ENCODE measurements around the gene AKT1S1. TPM values are rescaled to one million over a fixed set of nuclear protein-coding genes. Genes with fewer than 3 reads are reported as not detected.
A peak's percentile ranks its signal among the peaks of the same experiment; 100 is the strongest.

The AKT1S1 gene
- total RNA-seq, 1 donor from 2014 or later: 2.3 TPM

- Histone ChIP-seq H3K9ac (no peak overlapping the region), H3K27me3 (no peaks in the 10 kb centered on the region), H3K4me3 (no peak overlapping the region), H3K4me1 (peaks cover 12% of the 10 kb centered on the region), H3K27ac (no peak overlapping the region), H4K20me1 (ENCODE audit: low read depth) (peaks cover 26% of the 10 kb centered on the region), H3K79me2 (ENCODE audit: low read depth) (peaks cover 48% of the 10 kb centered on the region), H3K36me3 (no peaks in the 10 kb centered on the region), H3K4me2 (no peak overlapping the region), H3F3A (ENCODE audit: low read depth) (peaks cover 47% of the 10 kb centered on the region), H2AFZ (replicated peaks) (no peak overlapping the region), H3K9me3 (ENCODE audit: low read depth) (no peaks in the 10 kb centered on the region)
- Mint-ChIP-seq H3K4me1 (peaks cover 22% of the 10 kb centered on the region), H3K27me3 (ENCODE audit: insufficient read depth, low read depth) (peaks cover 14% of the 10 kb centered on the region), H3K4me3 (peak overlapping the region; percentile 90), H3K9me3 (peaks cover 15% of the 10 kb centered on the region), H3K36me3 (peaks cover 28% of the 10 kb centered on the region), H3K27ac (no peak overlapping the region)
- DNase-seq (ENCODE audit: low spot score): no peak
- TF ChIP-seq CTCF (IDR thresholded peaks at IDR 0.05) (no peak), EZH2 (IDR thresholded peaks at IDR 0.05) (no peak), EZH2phosphoT487 (IDR thresholded peaks at IDR 0.05) (no peak)
Observed at GRCh38 chr19:49848938-49849337, 28.2 kb downstream of the AKT1S1 start.

GRCh38 chr19:49847731-49848696 is 29.1 kb downstream of the AKT1S1 start:
- Mint-ChIP-seq H3K4me3 (no peak overlapping the region), H3K27ac (no peak overlapping the region), H3K36me3 (peaks cover 28% of the 10 kb centered on the region), H3K9me3 (peaks cover 15% of the 10 kb centered on the region), H3K27me3 (ENCODE audit: insufficient read depth, low read depth) (peaks cover 14% of the 10 kb centered on the region), H3K4me1 (peaks cover 16% of the 10 kb centered on the region)
- Histone ChIP-seq H3K4me3 (no peak overlapping the region), H3K27ac (no peak overlapping the region), H3K27me3 (no peaks in the 10 kb centered on the region), H3K9ac (no peak overlapping the region), H4K20me1 (ENCODE audit: low read depth) (peaks cover 17% of the 10 kb centered on the region), H2AFZ (replicated peaks) (no peak overlapping the region), H3K4me2 (no peak overlapping the region), H3K79me2 (ENCODE audit: low read depth) (peaks cover 38% of the 10 kb centered on the region), H3F3A (ENCODE audit: low read depth) (peaks cover 42% of the 10 kb centered on the region), H3K9me3 (ENCODE audit: low read depth) (no peaks in the 10 kb centered on the region), H3K36me3 (no peaks in the 10 kb centered on the region), H3K4me1 (peaks cover 10% of the 10 kb centered on the region)
- no peak for DNase-seq (ENCODE audit: low spot score)
- TF ChIP-seq EZH2 (IDR thresholded peaks at IDR 0.05): no peak

GRCh38 chr19:49846408-49846807 is 30.7 kb downstream of the AKT1S1 start:
- H3K79me2 ChIP-seq (ENCODE audit: low read depth): peaks cover 22% of the 10 kb centered on the region
- Mint-ChIP-seq H3K36me3 (peaks cover 27% of the 10 kb centered on the region), H3K4me3 (peak overlapping the region; percentile 60), H3K9me3 (peaks cover 15% of the 10 kb centered on the region), H3K27ac (no peak overlapping the region), H3K27me3 (ENCODE audit: insufficient read depth, low read depth) (peaks cover 6% of the 10 kb centered on the region), H3K4me1 (peaks cover 5% of the 10 kb centered on the region)
- TF ChIP-seq EZH2phosphoT487 (IDR thresholded peaks at IDR 0.05) (no peak), CTCF (IDR thresholded peaks at IDR 0.05) (no peak), EZH2 (IDR thresholded peaks at IDR 0.05) (no peak)
- H3K9me3 ChIP-seq (ENCODE audit: low read depth): no peaks in the 10 kb centered on the region
- H3F3A ChIP-seq (ENCODE audit: low read depth): peaks cover 35% of the 10 kb centered on the region
- no peak overlapping the region for H3K9ac ChIP-seq
- H3K4me2 ChIP-seq: no peak overlapping the region
- H4K20me1 ChIP-seq (ENCODE audit: low read depth): peaks cover under 1% of the 10 kb centered on the region
- no peaks in the 10 kb centered on the region for H3K27me3 ChIP-seq
- H3K36me3 ChIP-seq: no peaks in the 10 kb centered on the region
- no peaks in the 10 kb centered on the region for H3K4me1 ChIP-seq
- no peak overlapping the region for H3K4me3 ChIP-seq
- no peak overlapping the region for H3K27ac ChIP-seq
- DNase-seq (ENCODE audit: low spot score): no peak
- H2AFZ ChIP-seq (replicated peaks): no peak overlapping the region

GRCh38 chr19:49845414-49845813 is 31.7 kb downstream of the AKT1S1 start:
- Mint-ChIP-seq H3K4me1 (peaks cover 5% of the 10 kb centered on the region), H3K36me3 (peaks cover 31% of the 10 kb centered on the region), H3K9me3 (peaks cover 15% of the 10 kb centered on the region), H3K27me3 (ENCODE audit: insufficient read depth, low read depth) (peaks cover 6% of the 10 kb centered on the region), H3K27ac (no peak overlapping the region), H3K4me3 (no peak overlapping the region)
- peak overlapping the region; percentile 14 for H3K27ac ChIP-seq
- H3K4me1 ChIP-seq: no peaks in the 10 kb centered on the region
- no peak overlapping the region for H2AFZ ChIP-seq (replicated peaks)
- no peak for DNase-seq (ENCODE audit: low spot score)
- no peak overlapping the region for H3K9ac ChIP-seq
- no peaks in the 10 kb centered on the region for H3K36me3 ChIP-seq
- H3F3A ChIP-seq (ENCODE audit: low read depth): peaks cover 29% of the 10 kb centered on the region
- no peaks in the 10 kb centered on the region for H3K9me3 ChIP-seq (ENCODE audit: low read depth)
- H3K27me3 ChIP-seq: no peaks in the 10 kb centered on the region
- peaks cover 21% of the 10 kb centered on the region for H3K79me2 ChIP-seq (ENCODE audit: low read depth)
- no peak overlapping the region for H3K4me3 ChIP-seq
- H4K20me1 ChIP-seq (ENCODE audit: low read depth): no peaks in the 10 kb centered on the region
- no peak for TF ChIP-seq EZH2phosphoT487 (IDR thresholded peaks at IDR 0.05)
- no peak for TF ChIP-seq CTCF (IDR thresholded peaks at IDR 0.05)
- TF ChIP-seq EZH2 (IDR thresholded peaks at IDR 0.05): no peak
- H3K4me2 ChIP-seq: no peak overlapping the region

Data from neural progenitor cell (in vitro differentiated cells).